IMR-90 (cell line): ENCODE measurements around the gene USP25. TPM values are rescaled to one million over a fixed set of nuclear protein-coding genes. Genes with fewer than 3 reads are reported as not detected.

Source experiments
- ATAC-seq: fragments of 200-7000 bp; cut with Tn5 transposase; 2 replicates; pipeline ENCODE4 v1.9.1; 2020; ENCODE audit warnings: low read depth, mild to moderate bottlenecking, moderate library complexity
- BruUV-seq: library from RNA; stranded (reverse); fragments of 400-500 nt; replicated peaks from 2 replicates; lab custom pipeline; 2021; lab: Mats Ljungman, UMichigan
- CTCF ChIA-PET: fragments of 300-600 bp; formaldehyde crosslinking; extraction: SDS; loops from one replicate; lab custom pipeline; 2021; ENCODE audit warnings: antibody characterized with exemption; lab: Yijun Ruan, JAX
- POLR2A ChIA-PET: fragments of 300-600 bp; sonication (Branson Sonifier 250); formaldehyde crosslinking; loops from one replicate; lab custom pipeline; 2022; ENCODE audit warnings: antibody characterized with exemption; ENCODE audit not compliant: unreplicated experiment; lab: Charles Lee
- DNase-seq: peaks from one replicate; pipeline ENCODE4 v3.0.0; 2013
- H2AFZ ChIP-seq: replicated peaks from 2 replicates; pipeline ENCODE3; 2013; ENCODE audit warnings: low read length, mild to moderate bottlenecking; ENCODE audit not compliant: poor library complexity
- H2AK5ac ChIP-seq: 2 replicates; pipeline ENCODE4 v1.6.1; 2013; ENCODE audit warnings: low read depth, low read length, inconsistent platforms
- H2AK9ac ChIP-seq: replicated peaks from 2 replicates; pipeline ENCODE3; 2013; ENCODE audit warnings: mild to moderate bottlenecking, low read depth, low read length, moderate library complexity; ENCODE audit not compliant: poor library complexity
- H2BK120ac ChIP-seq: 2 replicates; pipeline ENCODE4 v1.6.1; 2013; ENCODE audit warnings: low read depth, low read length, inconsistent platforms
- H2BK15ac ChIP-seq: 3 replicates; pipeline ENCODE4 v1.6.1; 2013; ENCODE audit warnings: low read depth, low read length, inconsistent platforms
- H2BK20ac ChIP-seq: 2 replicates; pipeline ENCODE4 v1.6.1; 2013; ENCODE audit warnings: low read depth, mild to moderate bottlenecking, inconsistent platforms, low read length, moderate library complexity
- H2BK5ac ChIP-seq: 2 replicates; pipeline ENCODE4 v1.6.1; 2013; ENCODE audit warnings: mild to moderate bottlenecking, low read depth, low read length, inconsistent platforms; ENCODE audit not compliant: poor library complexity, severe bottlenecking
- H3K14ac ChIP-seq: replicated peaks from 2 replicates; pipeline ENCODE4 v1.6.1; 2013; ENCODE audit warnings: low read depth, low read length, inconsistent platforms
- H3K18ac ChIP-seq: 2 replicates; pipeline ENCODE4 v1.6.1; 2013; ENCODE audit warnings: low read depth, low read length, control low read depth
- H3K23ac ChIP-seq: 2 replicates; pipeline ENCODE4 v1.6.1; 2013; ENCODE audit warnings: low read depth, low read length, inconsistent platforms
- H3K27ac ChIP-seq: 2 replicates; pipeline ENCODE4 v1.5.1; 2013; ENCODE audit warnings: mild to moderate bottlenecking, control low read depth, low read length; ENCODE audit not compliant: insufficient read depth
- H3K27me3 ChIP-seq: 2 replicates; pipeline ENCODE4 v1.6.1; 2013; ENCODE audit warnings: low read length; ENCODE audit not compliant: control insufficient read depth, insufficient read depth
- H3K36me3 ChIP-seq: 2 replicates; pipeline ENCODE4 v1.6.1; 2013; ENCODE audit warnings: low read length, mixed read lengths; ENCODE audit not compliant: control insufficient read depth, insufficient read depth
- H3K4ac ChIP-seq: 2 replicates; pipeline ENCODE4 v1.6.1; 2013; ENCODE audit warnings: low read depth, low read length, inconsistent platforms
- H3K4me1 ChIP-seq: 2 replicates; pipeline ENCODE4 v1.6.1; 2013; ENCODE audit warnings: low read length, mixed read lengths; ENCODE audit not compliant: control insufficient read depth, insufficient read depth
- H3K4me2 ChIP-seq: 2 replicates; pipeline ENCODE4 v1.6.1; 2013; ENCODE audit warnings: low read depth, mild to moderate bottlenecking, control low read depth, low read length, moderate library complexity
- H3K4me3 ChIP-seq: 2 replicates; pipeline ENCODE4 v1.5.1; 2013; ENCODE audit warnings: low read depth, mild to moderate bottlenecking, control low read depth, low read length, moderate library complexity; ENCODE audit not compliant: insufficient read depth
- H3K56ac ChIP-seq: 2 replicates; pipeline ENCODE4 v1.6.1; 2013; ENCODE audit warnings: low read length, inconsistent platforms; ENCODE audit not compliant: insufficient read depth; ENCODE audit errors: extremely low read depth
- H3K79me1 ChIP-seq, 2 experiments: 2 replicates each; pipeline ENCODE4 v1.6.1; 2013; ENCODE audit warnings: low read length in 2 of 2, inconsistent platforms in 1 of 2, low read depth in 1 of 2
- H3K9ac ChIP-seq: 2 replicates; pipeline ENCODE4 v1.6.1; 2013; ENCODE audit warnings: low read depth, low read length, control low read depth
- H3K9me1 ChIP-seq: 2 replicates; pipeline ENCODE4 v1.6.1; 2013; ENCODE audit warnings: low read length, inconsistent platforms; ENCODE audit not compliant: insufficient read depth
- H3K9me3 ChIP-seq: 2 replicates; pipeline ENCODE4 v1.6.1; 2013; ENCODE audit warnings: low read length; ENCODE audit not compliant: control insufficient read depth, insufficient read depth
- H4K20me1 ChIP-seq: 2 replicates; pipeline ENCODE4 v1.6.1; 2013; ENCODE audit warnings: low read length, inconsistent platforms; ENCODE audit not compliant: insufficient read depth
- H4K5ac ChIP-seq: 2 replicates; pipeline ENCODE4 v1.6.1; 2013; ENCODE audit warnings: mild to moderate bottlenecking, low read depth, low read length, control low read depth
- H4K8ac ChIP-seq, 2 experiments: 2 replicates each; pipeline ENCODE4 v1.6.1; 2013; ENCODE audit warnings: low read depth in 2 of 2, low read length in 2 of 2, control low read depth in 1 of 2, inconsistent platforms in 1 of 2
- H4K91ac ChIP-seq: 2 replicates; pipeline ENCODE4 v1.6.1; 2013; ENCODE audit warnings: low read depth, low read length, inconsistent platforms; ENCODE audit not compliant: insufficient read depth
- BHLHE40 ChIP-seq: fragments of 150-350 bp; IDR thresholded peaks from 2 replicates; pipeline ENCODE4 v1.6.1; 2016; ENCODE audit warnings: mild to moderate bottlenecking, low read depth, low read length
- CHD1 ChIP-seq: IDR thresholded peaks from 2 replicates; pipeline ENCODE4 v1.6.1; 2012; ENCODE audit warnings: low read depth, low read length, improper control_type of control experiment
- MAFK ChIP-seq: IDR thresholded peaks from 2 replicates; pipeline ENCODE4 v1.6.1; 2012; ENCODE audit warnings: low read depth, low read length, improper control_type of control experiment
- MAZ ChIP-seq: IDR thresholded peaks from 2 replicates; pipeline ENCODE4 v1.6.1; 2012; ENCODE audit warnings: low read depth, mild to moderate bottlenecking, low read length, improper control_type of control experiment, moderate library complexity, borderline replicate concordance
- MXI1 ChIP-seq: IDR thresholded peaks from 2 replicates; pipeline ENCODE4 v1.6.1; 2012; ENCODE audit warnings: low read depth, mild to moderate bottlenecking, low read length, moderate library complexity, borderline replicate concordance
- RAD21 ChIP-seq: IDR thresholded peaks from 2 replicates; pipeline ENCODE4 v1.6.1; 2012; ENCODE audit warnings: low read length, improper control_type of control experiment
- RCOR1 ChIP-seq: IDR thresholded peaks from 2 replicates; pipeline ENCODE4 v1.6.1; 2012; ENCODE audit warnings: mild to moderate bottlenecking, low read length, improper control_type of control experiment; ENCODE audit not compliant: insufficient replicate concordance
- RFX5 ChIP-seq: IDR thresholded peaks from 2 replicates; pipeline ENCODE4 v1.8.0; 2012; ENCODE audit warnings: low read depth, mild to moderate bottlenecking, low read length, moderate library complexity
- WGBS, 2 experiments: methylation state at CpG; one replicate each; pipeline versions ENCODE4 v1.1.5 to v1.1.7; 2013; ENCODE audit warnings: missing lambda C conversion rate in 2 of 2; ENCODE audit not compliant: insufficient read length in 1 of 2; ENCODE audit errors: extremely low coverage in 2 of 2; 5-methylcytosine and 5-hydroxymethylcytosine counted together
- dilution Hi-C: fragments of 300-500 bp; cut with HindIII; formaldehyde crosslinking; loops from one replicate; pipeline ENCODE4 v1.14.3; 2018; ENCODE audit warnings: low sequenced_read_pairs; ENCODE audit not compliant: unreplicated experiment
- in situ Hi-C: fragments of 300-500 bp; cut with MboI; formaldehyde crosslinking; loops from 3 replicates; pipeline ENCODE4 v1.14.3; 2019; ENCODE audit warnings: low sequenced_read_pairs, inconsistent platforms, mixed read lengths
- intact Hi-C: fragments of 100-400 bp; cut with micrococcal nuclease; formaldehyde crosslinking; loops from 2 replicates; pipeline ENCODE4 v1.10.0; 2022
- polyA plus RNA-seq, 3 experiments: library from polyadenylated mRNA; depleted of rRNA; stranded (reverse); fragments of >200 nt; gene quantifications; 2 replicates each; pipeline ENCODE4 v1.2.3, GENCODE V29; 2012; ENCODE audit warnings: low replicate concordance in 1 of 3
- total RNA-seq: library from RNA; depleted of rRNA; stranded (reverse); fragments of >200 nt; gene quantifications from 2 replicates; pipeline ENCODE4 v1.2.3, GENCODE V29; 2012
- TF ChIP-seq, protein P1 (sequence below): conservative IDR thresholded peaks from 2 replicates; pipeline ENCODE4 v1.5.1; 2012; ENCODE audit warnings: mild to moderate bottlenecking, low read depth, low read length, improper control_type of control experiment
- TF ChIP-seq, protein P2 (sequence below): fragments of 150-350 bp; IDR thresholded peaks from 2 replicates; pipeline ENCODE4 v1.6.1; 2017; ENCODE audit warnings: mild to moderate bottlenecking, antibody characterized with exemption, low read length, low read depth
- TF ChIP-seq, protein P3 (sequence below): fragments of 150-350 bp; IDR thresholded peaks from 2 replicates; pipeline ENCODE4 v1.6.1; 2016; ENCODE audit warnings: low read depth, mild to moderate bottlenecking, low read length, moderate library complexity, borderline replicate concordance

The USP25 gene
- total and polyA plus RNA-seq, 2 of the 4 experiments (the other 2 are of a cell fraction) = 9.3 to 23.3 TPM

DNA sequence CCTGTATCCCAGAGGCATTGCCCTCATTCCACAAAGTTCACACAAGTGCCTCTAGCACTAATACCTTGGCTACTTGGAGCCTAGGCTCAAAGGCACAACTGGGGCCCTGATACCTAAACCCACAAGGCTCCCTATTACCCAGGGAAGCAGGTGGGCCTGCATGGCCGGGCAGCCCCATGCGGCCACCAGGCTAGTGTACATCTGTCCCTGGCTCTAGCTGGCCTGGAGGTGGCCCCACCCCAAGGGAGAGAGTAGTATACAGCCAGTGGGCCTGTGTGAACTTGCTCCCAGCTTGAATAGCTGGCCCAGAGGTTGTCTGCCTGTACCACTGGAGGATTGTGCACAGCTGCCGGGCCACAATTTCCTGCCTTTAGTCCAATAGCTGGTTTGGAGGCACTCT lies 52.2 kb downstream of the USP25 start:
- no peak overlapping the region for H2BK120ac ChIP-seq
- no peak overlapping the region for H2BK15ac ChIP-seq
- no peak overlapping the region for H2BK20ac ChIP-seq
- H3K23ac ChIP-seq = no peak overlapping the region
- no peak overlapping the region for H3K4me3 ChIP-seq
- ATAC-seq (no peak), DNase-seq (no peak)
- H2BK5ac ChIP-seq = no peak overlapping the region
- H3K56ac ChIP-seq = no peak overlapping the region
- no peak overlapping the region for H2AFZ ChIP-seq
- intact Hi-C loops = no loop called here
- H3K14ac ChIP-seq = no peak overlapping the region
- WGBS, 2 experiments = no CpG with 5 or more reads among the region's 3 CpGs
- CTCF ChIA-PET = no interaction called here
- H3K36me3 ChIP-seq = peaks cover 12% of the 10 kb centered on the region
- H3K9ac ChIP-seq = no peak overlapping the region
- H4K5ac ChIP-seq = no peak overlapping the region
- H3K79me1 ChIP-seq = peaks cover 5 to 9% of the 10 kb centered on the region in 2 experiments
- TF ChIP-seq, protein P1, sequence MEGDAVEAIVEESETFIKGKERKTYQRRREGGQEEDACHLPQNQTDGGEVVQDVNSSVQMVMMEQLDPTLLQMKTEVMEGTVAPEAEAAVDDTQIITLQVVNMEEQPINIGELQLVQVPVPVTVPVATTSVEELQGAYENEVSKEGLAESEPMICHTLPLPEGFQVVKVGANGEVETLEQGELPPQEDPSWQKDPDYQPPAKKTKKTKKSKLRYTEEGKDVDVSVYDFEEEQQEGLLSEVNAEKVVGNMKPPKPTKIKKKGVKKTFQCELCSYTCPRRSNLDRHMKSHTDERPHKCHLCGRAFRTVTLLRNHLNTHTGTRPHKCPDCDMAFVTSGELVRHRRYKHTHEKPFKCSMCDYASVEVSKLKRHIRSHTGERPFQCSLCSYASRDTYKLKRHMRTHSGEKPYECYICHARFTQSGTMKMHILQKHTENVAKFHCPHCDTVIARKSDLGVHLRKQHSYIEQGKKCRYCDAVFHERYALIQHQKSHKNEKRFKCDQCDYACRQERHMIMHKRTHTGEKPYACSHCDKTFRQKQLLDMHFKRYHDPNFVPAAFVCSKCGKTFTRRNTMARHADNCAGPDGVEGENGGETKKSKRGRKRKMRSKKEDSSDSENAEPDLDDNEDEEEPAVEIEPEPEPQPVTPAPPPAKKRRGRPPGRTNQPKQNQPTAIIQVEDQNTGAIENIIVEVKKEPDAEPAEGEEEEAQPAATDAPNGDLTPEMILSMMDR = no peak
- no peak for TF ChIP-seq MAFK
- no peak for TF ChIP-seq RAD21
- no peak for TF ChIP-seq BHLHE40
- TF ChIP-seq, protein P2, sequence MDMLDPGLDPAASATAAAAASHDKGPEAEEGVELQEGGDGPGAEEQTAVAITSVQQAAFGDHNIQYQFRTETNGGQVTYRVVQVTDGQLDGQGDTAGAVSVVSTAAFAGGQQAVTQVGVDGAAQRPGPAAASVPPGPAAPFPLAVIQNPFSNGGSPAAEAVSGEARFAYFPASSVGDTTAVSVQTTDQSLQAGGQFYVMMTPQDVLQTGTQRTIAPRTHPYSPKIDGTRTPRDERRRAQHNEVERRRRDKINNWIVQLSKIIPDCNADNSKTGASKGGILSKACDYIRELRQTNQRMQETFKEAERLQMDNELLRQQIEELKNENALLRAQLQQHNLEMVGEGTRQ = no peak
- TF ChIP-seq CHD1 = no peak
- no peak for TF ChIP-seq RFX5
- TF ChIP-seq MAZ = no peak
- TF ChIP-seq RCOR1 = no peak
- TF ChIP-seq, protein P3, sequence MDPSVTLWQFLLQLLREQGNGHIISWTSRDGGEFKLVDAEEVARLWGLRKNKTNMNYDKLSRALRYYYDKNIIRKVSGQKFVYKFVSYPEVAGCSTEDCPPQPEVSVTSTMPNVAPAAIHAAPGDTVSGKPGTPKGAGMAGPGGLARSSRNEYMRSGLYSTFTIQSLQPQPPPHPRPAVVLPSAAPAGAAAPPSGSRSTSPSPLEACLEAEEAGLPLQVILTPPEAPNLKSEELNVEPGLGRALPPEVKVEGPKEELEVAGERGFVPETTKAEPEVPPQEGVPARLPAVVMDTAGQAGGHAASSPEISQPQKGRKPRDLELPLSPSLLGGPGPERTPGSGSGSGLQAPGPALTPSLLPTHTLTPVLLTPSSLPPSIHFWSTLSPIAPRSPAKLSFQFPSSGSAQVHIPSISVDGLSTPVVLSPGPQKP = no peak
- no peak for TF ChIP-seq MXI1
- no peaks in the 10 kb centered on the region for H3K9me3 ChIP-seq
- POLR2A ChIA-PET = no interaction called here
- H3K27ac ChIP-seq = no peak overlapping the region
- no peaks in the 10 kb centered on the region for H3K27me3 ChIP-seq
- H4K8ac ChIP-seq = no peak overlapping the region
- H2AK9ac ChIP-seq = peak overlapping the region; percentile 45
- H3K4me1 ChIP-seq = no peaks in the 10 kb centered on the region
- dilution Hi-C loops = no loop called here
- H4K91ac ChIP-seq = no peak overlapping the region
- BruUV-seq = no TSS peak
- H3K9me1 ChIP-seq = peaks cover 3% of the 10 kb centered on the region; the same call in 1 of the 2 replicates
- no peak overlapping the region for H2AK5ac ChIP-seq
- H3K4ac ChIP-seq = no peak overlapping the region
- H3K18ac ChIP-seq = no peak overlapping the region
- no peaks in the 10 kb centered on the region for H4K20me1 ChIP-seq
- in situ Hi-C loops = no loop called here
- H3K4me2 ChIP-seq = no peak overlapping the region
